SU-DHL-6 (cell line): Measurements from ENCODE around the gene FOXE1.
A peak's percentile ranks its signal among the peaks of the same experiment; 100 is the strongest.

Experiments used
- H2AFZ ChIP-seq: fragments of 200-600 bp; sonication (generic); 2 replicates; pipeline ENCODE4 v1.6.1; 2014; ENCODE audit warnings: low read depth, mild to moderate bottlenecking, moderate library complexity, mixed read lengths, antibody characterized with exemption, low read length; ENCODE audit not compliant: severe bottlenecking
- H3F3A ChIP-seq: fragments of 200-600 bp; shearing (Covaris generic); 2 replicates; pipeline ENCODE4 v1.6.0; 2016; ENCODE audit warnings: antibody characterized with exemption, mild to moderate bottlenecking; ENCODE audit not compliant: insufficient read depth
- H3K27ac ChIP-seq: fragments of 200-600 bp; sonication (generic); 2 replicates; pipeline ENCODE4 v1.5.1; 2016; ENCODE audit warnings: low read depth, mild to moderate bottlenecking, low read length, moderate library complexity, mixed read lengths
- H3K27me3 ChIP-seq: fragments of 200-600 bp; sonication (generic), shearing (Covaris generic); 2 replicates; pipeline ENCODE4 v1.6.0; 2014; ENCODE audit warnings: mild to moderate bottlenecking, low read length
- H3K36me3 ChIP-seq: fragments of 200-600 bp; sonication (generic); 2 replicates; pipeline ENCODE4 v1.6.1; 2014; ENCODE audit warnings: mild to moderate bottlenecking, low read length, mixed read lengths
- H3K4me2 ChIP-seq: fragments of 300-600, 200-600 bp; shearing (Covaris generic), sonication (generic); 2 replicates; pipeline ENCODE4 v1.6.0; 2014; ENCODE audit warnings: low read length, low read depth, mild to moderate bottlenecking; ENCODE audit not compliant: poor library complexity, severe bottlenecking
- H3K4me3 ChIP-seq: fragments of 200-600 bp; sonication (generic); 2 replicates; pipeline ENCODE4 v1.5.1; 2014; ENCODE audit warnings: antibody characterized with exemption, low read length, mild to moderate bottlenecking, mixed read lengths; ENCODE audit not compliant: insufficient read depth, poor library complexity, severe bottlenecking
- H3K79me2 ChIP-seq: fragments of 200-600 bp; sonication (generic); 2 replicates; pipeline ENCODE4 v1.6.1; 2014; ENCODE audit warnings: mild to moderate bottlenecking, low read length, moderate library complexity; ENCODE audit not compliant: insufficient read depth
- H3K9ac ChIP-seq: fragments of 200-600 bp; sonication (generic); 2 replicates; pipeline ENCODE4 v1.7.0; 2014; ENCODE audit warnings: mild to moderate bottlenecking, low read length
- H3K9me2 ChIP-seq: fragments of 200-600 bp; sonication (generic); replicated peaks from 2 replicates; pipeline ENCODE4 v1.6.1; 2014; ENCODE audit warnings: low read length; ENCODE audit not compliant: insufficient read depth
- H3K9me3 ChIP-seq: fragments of 200-600 bp; sonication (generic); 2 replicates; pipeline ENCODE4 v1.6.1; 2014; ENCODE audit warnings: low read length, mixed read lengths; ENCODE audit not compliant: insufficient read depth
- H4K20me1 ChIP-seq: fragments of 200-600 bp; sonication (generic); 2 replicates; pipeline ENCODE4 v1.6.1; 2014; ENCODE audit warnings: low read depth, mild to moderate bottlenecking, antibody characterized with exemption, low read length, moderate library complexity, mixed read lengths
- EZH2phosphoT487 ChIP-seq: fragments of 200-600 bp; sonication (generic), shearing (Covaris generic); conservative IDR thresholded peaks from 2 replicates; pipeline ENCODE4 v1.6.1; 2018; ENCODE audit warnings: mild to moderate bottlenecking, antibody characterized with exemption, low read length, moderate library complexity, mixed read lengths
- TF ChIP-seq, protein P1 (sequence below): fragments of 200-600 bp; sonication (generic); IDR thresholded peaks from one replicate; pipeline ENCODE4 v1.5.1; 2017; ENCODE audit warnings: antibody characterized with exemption, mild to moderate bottlenecking, low read length, moderate library complexity; ENCODE audit not compliant: insufficient read depth, poor library complexity, severe bottlenecking

The FOXE1 gene

DNA sequence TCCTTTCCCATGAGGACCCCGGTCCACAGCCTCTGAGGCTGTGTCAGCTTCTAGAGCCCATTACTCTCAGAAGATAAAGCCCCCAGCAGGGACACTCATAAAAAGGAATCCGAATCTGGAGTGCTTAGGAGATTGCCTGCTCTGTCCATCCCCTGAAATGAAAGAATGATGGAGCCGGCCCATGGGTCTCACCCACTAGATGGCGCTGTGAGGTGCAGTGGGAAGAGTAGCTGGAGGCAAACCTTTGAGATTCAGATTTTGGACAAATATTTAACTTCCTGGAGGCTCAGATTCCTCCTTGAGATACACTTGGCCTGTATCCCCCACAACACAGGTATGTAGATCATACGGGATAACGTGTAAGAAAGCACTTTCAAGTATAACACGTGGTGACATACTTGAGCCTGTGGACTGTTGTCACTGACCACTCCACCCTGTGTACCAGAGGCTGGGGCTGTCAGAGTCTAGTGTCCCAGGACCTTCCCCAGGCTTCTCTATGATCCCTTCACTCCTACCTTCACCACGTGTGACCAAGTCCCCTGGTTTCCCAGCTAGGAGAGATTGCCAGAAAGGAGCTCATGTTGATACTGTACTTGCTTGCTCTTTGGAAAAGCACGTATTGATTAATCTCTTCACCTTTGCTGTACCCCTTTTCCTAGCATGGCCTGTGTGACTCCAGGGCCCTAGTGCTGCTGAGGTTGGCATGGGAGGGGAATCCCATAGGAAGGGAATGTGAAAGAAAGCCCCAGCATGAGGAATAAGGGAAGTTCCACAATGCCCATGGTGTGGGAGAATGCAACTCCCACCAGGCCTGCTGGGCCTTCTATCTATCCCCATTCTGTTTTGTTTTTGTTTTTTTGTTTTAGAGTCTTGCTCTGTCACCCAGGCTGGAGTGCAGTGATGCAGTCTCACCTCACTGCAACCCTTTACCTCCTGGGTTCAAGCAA, 37.2 kb downstream of the FOXE1 start:
- no peak overlapping the region for H2AFZ ChIP-seq
- H3K4me3 ChIP-seq: no peak overlapping the region
- no peak overlapping the region for H3K27ac ChIP-seq
- no peaks in the 10 kb centered on the region for H3K9me2 ChIP-seq
- no peaks in the 10 kb centered on the region for H3K36me3 ChIP-seq
- no peaks in the 10 kb centered on the region for H3K79me2 ChIP-seq
- H4K20me1 ChIP-seq: no peaks in the 10 kb centered on the region
- H3F3A ChIP-seq: no peaks in the 10 kb centered on the region
- H3K9ac ChIP-seq: no peak overlapping the region
- TF ChIP-seq, protein P1, sequence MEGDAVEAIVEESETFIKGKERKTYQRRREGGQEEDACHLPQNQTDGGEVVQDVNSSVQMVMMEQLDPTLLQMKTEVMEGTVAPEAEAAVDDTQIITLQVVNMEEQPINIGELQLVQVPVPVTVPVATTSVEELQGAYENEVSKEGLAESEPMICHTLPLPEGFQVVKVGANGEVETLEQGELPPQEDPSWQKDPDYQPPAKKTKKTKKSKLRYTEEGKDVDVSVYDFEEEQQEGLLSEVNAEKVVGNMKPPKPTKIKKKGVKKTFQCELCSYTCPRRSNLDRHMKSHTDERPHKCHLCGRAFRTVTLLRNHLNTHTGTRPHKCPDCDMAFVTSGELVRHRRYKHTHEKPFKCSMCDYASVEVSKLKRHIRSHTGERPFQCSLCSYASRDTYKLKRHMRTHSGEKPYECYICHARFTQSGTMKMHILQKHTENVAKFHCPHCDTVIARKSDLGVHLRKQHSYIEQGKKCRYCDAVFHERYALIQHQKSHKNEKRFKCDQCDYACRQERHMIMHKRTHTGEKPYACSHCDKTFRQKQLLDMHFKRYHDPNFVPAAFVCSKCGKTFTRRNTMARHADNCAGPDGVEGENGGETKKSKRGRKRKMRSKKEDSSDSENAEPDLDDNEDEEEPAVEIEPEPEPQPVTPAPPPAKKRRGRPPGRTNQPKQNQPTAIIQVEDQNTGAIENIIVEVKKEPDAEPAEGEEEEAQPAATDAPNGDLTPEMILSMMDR: peak; percentile 94
- no peak for TF ChIP-seq EZH2phosphoT487
- H3K27me3 ChIP-seq: no peaks in the 10 kb centered on the region
- H3K4me2 ChIP-seq: no peak overlapping the region
- H3K9me3 ChIP-seq: no peaks in the 10 kb centered on the region

DNA sequence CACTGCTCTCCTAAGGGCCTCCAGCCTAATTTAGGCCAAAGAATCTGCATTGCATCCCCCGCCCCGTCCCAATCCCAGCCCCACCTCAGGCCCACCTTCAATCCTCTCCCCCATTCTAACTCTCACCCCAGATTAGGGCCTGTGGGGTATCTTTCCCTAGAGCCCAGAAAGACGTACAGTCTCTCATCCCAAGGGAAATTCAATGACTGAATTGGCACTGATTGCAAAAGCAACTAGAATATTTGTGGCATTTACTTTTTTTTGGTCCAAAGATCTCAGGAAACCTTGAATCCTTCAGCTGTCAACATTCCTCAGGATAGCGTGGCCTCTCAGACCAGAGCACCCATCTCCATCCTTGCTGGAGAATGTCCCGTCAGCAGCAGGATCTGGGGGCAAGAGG, 38.7 kb downstream of the FOXE1 start:
- H3K27me3 ChIP-seq: no peaks in the 10 kb centered on the region
- H2AFZ ChIP-seq: no peak overlapping the region
- no peaks in the 10 kb centered on the region for H3K36me3 ChIP-seq
- H3F3A ChIP-seq: no peaks in the 10 kb centered on the region
- H3K79me2 ChIP-seq: no peaks in the 10 kb centered on the region
- H3K9me3 ChIP-seq: no peaks in the 10 kb centered on the region
- H3K9ac ChIP-seq: no peak overlapping the region
- H3K9me2 ChIP-seq: no peaks in the 10 kb centered on the region
- no peaks in the 10 kb centered on the region for H4K20me1 ChIP-seq
- no peak overlapping the region for H3K27ac ChIP-seq
- no peak for TF ChIP-seq EZH2phosphoT487
- TF ChIP-seq, protein P1: no peak
- H3K4me3 ChIP-seq: no peak overlapping the region
- no peak overlapping the region for H3K4me2 ChIP-seq

DNA sequence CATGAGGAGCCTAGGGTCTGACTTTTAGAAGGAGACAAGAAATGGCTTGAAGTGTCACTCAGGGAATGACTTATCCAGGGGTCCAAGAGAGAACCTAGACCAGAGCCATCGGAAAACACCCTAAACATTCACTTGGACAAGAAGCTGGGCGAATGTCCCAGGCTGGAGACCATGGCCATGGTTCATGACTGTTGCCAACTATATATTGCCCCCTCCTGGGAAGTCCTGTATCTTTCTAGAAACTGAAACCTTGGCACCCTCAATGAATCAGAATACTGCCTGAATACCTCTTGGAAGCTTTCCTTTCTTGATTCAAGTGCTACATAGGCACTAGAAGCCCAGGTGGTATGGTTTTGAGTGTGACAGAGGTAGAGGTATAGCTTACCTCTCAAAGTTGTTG, 39.4 kb downstream of the FOXE1 start:
- H3F3A ChIP-seq: no peaks in the 10 kb centered on the region
- no peak overlapping the region for H3K4me2 ChIP-seq
- no peaks in the 10 kb centered on the region for H3K9me2 ChIP-seq
- no peaks in the 10 kb centered on the region for H3K9me3 ChIP-seq
- no peak overlapping the region for H3K4me3 ChIP-seq
- H3K27me3 ChIP-seq: no peaks in the 10 kb centered on the region
- no peaks in the 10 kb centered on the region for H4K20me1 ChIP-seq
- no peak overlapping the region for H3K9ac ChIP-seq
- no peak overlapping the region for H2AFZ ChIP-seq
- H3K79me2 ChIP-seq: no peaks in the 10 kb centered on the region
- H3K36me3 ChIP-seq: no peaks in the 10 kb centered on the region
- no peak for TF ChIP-seq EZH2phosphoT487
- TF ChIP-seq, protein P1: no peak
- no peak overlapping the region for H3K27ac ChIP-seq
